ENCODE results near the gene TLDC2. TPM values are rescaled to one million over a fixed set of nuclear protein-coding genes. Genes with fewer than 3 reads are reported as not detected.

The TLDC2 gene
- total RNA-seq, 1 donor from 2014 or later: not detected

DNA sequence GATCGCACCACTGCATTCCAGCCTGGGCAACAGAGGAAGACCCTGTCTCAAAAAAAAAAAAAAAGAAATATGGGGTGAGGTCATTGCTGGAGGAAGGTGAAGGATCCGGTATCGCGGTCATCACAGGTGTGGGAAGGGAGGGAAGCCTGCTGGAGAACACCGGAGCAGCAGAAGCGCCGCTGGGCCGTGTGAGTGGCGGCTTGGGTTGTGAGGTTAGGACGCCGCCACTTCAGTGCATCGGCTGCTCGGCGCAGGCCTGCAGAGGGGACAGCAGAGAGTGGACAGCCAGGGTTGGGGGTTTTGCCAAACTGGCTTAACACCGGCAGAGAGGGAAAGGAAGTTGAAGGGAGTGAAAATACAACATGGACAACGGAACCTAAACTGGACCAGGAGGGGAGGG, 5.4 kb downstream of the TLDC2 start:
- FAIRE-seq (no peak), DNase-seq (ENCODE audit: low read depth) (no peak)
- Mint-ChIP-seq H3K4me1 (ENCODE audit: low read depth, unreplicated experiment) (no peaks in the 10 kb centered on the region), H3K4me3 (ENCODE audit: unreplicated experiment) (no peak overlapping the region), H3K36me3 (ENCODE audit: low read depth, unreplicated experiment) (no peaks in the 10 kb centered on the region), H3K9me3 (ENCODE audit: unreplicated experiment) (peaks cover 2% of the 10 kb centered on the region), H3K27me3 (ENCODE audit: low read depth, unreplicated experiment) (peaks cover 20% of the 10 kb centered on the region), H3K27ac (ENCODE audit: unreplicated experiment) (no peak overlapping the region)
- Histone ChIP-seq H3K4me3 (ENCODE audit: insufficient read depth, low read depth, low read length) (no peak overlapping the region), H4K20me1 (ENCODE audit: insufficient read depth, low read length) (no peaks in the 10 kb centered on the region), H3K4me1 (ENCODE audit: insufficient read depth, low read length) (no peaks in the 10 kb centered on the region), H3K27me3 (ENCODE audit: insufficient read depth, low read length) (no peaks in the 10 kb centered on the region), H3K9me3 (ENCODE audit: insufficient read depth, low read depth, low read length) (no peaks in the 10 kb centered on the region), H3K36me3 (ENCODE audit: insufficient read depth, low read length) (no peaks in the 10 kb centered on the region), H3K27ac (ENCODE audit: low read depth, low read length) (no peak overlapping the region), H3K4me2 (ENCODE audit: low read length) (no peak overlapping the region), H2AFZ (ENCODE audit: low read depth, low read length) (no peak overlapping the region), H3K9ac (ENCODE audit: low read length) (no peak overlapping the region), H3K79me2 (ENCODE audit: insufficient read depth, low read length) (no peaks in the 10 kb centered on the region)
- TF ChIP-seq EZH2 (IDR thresholded peaks at IDR 0.05; ENCODE audit: insufficient read depth, low read length): no peak
- TF ChIP-seq, protein P1, sequence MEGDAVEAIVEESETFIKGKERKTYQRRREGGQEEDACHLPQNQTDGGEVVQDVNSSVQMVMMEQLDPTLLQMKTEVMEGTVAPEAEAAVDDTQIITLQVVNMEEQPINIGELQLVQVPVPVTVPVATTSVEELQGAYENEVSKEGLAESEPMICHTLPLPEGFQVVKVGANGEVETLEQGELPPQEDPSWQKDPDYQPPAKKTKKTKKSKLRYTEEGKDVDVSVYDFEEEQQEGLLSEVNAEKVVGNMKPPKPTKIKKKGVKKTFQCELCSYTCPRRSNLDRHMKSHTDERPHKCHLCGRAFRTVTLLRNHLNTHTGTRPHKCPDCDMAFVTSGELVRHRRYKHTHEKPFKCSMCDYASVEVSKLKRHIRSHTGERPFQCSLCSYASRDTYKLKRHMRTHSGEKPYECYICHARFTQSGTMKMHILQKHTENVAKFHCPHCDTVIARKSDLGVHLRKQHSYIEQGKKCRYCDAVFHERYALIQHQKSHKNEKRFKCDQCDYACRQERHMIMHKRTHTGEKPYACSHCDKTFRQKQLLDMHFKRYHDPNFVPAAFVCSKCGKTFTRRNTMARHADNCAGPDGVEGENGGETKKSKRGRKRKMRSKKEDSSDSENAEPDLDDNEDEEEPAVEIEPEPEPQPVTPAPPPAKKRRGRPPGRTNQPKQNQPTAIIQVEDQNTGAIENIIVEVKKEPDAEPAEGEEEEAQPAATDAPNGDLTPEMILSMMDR (IDR thresholded peaks at IDR 0.05; ENCODE audit: insufficient read depth, low read depth, low read length): no peak

DNA sequence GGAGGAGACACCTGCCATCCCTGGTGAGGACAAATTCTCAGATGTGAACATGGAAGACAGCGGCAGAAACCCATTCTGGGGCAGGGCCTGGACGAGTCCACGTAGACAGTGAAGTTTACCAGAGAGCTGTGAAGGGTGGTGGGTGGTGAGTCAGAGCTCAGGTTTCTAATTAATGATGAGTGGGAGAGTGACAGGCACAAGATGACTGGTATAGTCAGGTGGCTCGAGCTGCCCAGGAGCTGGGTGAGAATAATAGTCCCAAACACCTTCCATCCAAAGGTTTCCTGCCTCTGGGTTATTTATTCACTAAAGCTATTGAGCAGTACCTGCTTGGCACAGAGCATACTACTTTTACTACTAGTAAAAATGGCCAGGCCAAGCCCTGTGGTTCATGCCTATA, 6.0 kb downstream of the TLDC2 start:
- Mint-ChIP-seq H3K27ac (ENCODE audit: unreplicated experiment) (no peak overlapping the region), H3K36me3 (ENCODE audit: low read depth, unreplicated experiment) (no peaks in the 10 kb centered on the region), H3K4me3 (ENCODE audit: unreplicated experiment) (no peak overlapping the region), H3K27me3 (ENCODE audit: low read depth, unreplicated experiment) (peaks cover 20% of the 10 kb centered on the region), H3K4me1 (ENCODE audit: low read depth, unreplicated experiment) (no peaks in the 10 kb centered on the region), H3K9me3 (ENCODE audit: unreplicated experiment) (no peaks in the 10 kb centered on the region)
- no peak for FAIRE-seq
- Histone ChIP-seq H4K20me1 (ENCODE audit: insufficient read depth, low read length) (no peaks in the 10 kb centered on the region), H3K36me3 (ENCODE audit: insufficient read depth, low read length) (no peaks in the 10 kb centered on the region), H3K4me1 (ENCODE audit: insufficient read depth, low read length) (no peaks in the 10 kb centered on the region), H3K4me3 (ENCODE audit: insufficient read depth, low read depth, low read length) (no peak overlapping the region), H3K9me3 (ENCODE audit: insufficient read depth, low read depth, low read length) (no peaks in the 10 kb centered on the region), H2AFZ (ENCODE audit: low read depth, low read length) (no peak overlapping the region), H3K9ac (ENCODE audit: low read length) (no peak overlapping the region), H3K27me3 (ENCODE audit: insufficient read depth, low read length) (no peaks in the 10 kb centered on the region), H3K79me2 (ENCODE audit: insufficient read depth, low read length) (no peaks in the 10 kb centered on the region), H3K27ac (ENCODE audit: low read depth, low read length) (no peak overlapping the region), H3K4me2 (ENCODE audit: low read length) (no peak overlapping the region)
- TF ChIP-seq EZH2 (IDR thresholded peaks at IDR 0.05; ENCODE audit: insufficient read depth, low read length): no peak
- TF ChIP-seq, protein P1 (IDR thresholded peaks at IDR 0.05; ENCODE audit: insufficient read depth, low read depth, low read length): no peak
- no peak for DNase-seq (ENCODE audit: low read depth)

DNA sequence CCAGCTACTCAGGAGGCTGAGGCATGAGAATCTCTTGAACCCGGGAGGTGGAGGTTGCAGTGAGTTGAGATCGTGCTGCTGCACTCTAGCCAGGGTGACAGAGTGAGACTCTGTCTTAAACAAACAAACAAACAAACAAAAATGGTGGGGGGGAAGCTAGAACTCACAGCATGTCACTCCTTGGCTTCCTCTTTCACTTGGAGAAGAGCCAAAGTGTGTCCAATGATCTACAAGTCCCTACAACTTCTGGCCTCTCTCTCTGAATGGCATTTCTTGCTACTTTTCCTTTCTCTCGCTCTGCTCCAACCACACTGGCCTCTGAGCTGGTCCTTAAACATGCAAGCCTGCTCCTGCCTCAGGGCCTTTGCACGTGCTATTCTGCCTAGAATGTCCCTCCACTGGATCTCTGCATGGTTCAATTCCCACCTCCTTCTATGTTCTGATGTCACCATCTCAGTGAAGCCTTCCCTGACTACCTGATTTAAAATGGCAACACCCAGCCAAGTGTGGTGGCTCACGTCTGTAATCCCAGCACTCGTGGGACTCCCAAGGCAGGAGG, 8.1 kb downstream of the TLDC2 start:
- Histone ChIP-seq H2AFZ (ENCODE audit: low read depth, low read length) (no peak overlapping the region), H3K9ac (ENCODE audit: low read length) (no peak overlapping the region), H3K4me3 (ENCODE audit: insufficient read depth, low read depth, low read length) (no peak overlapping the region), H3K27ac (ENCODE audit: low read depth, low read length) (no peak overlapping the region), H3K79me2 (ENCODE audit: insufficient read depth, low read length) (no peaks in the 10 kb centered on the region), H4K20me1 (ENCODE audit: insufficient read depth, low read length) (no peaks in the 10 kb centered on the region), H3K4me1 (ENCODE audit: insufficient read depth, low read length) (no peaks in the 10 kb centered on the region), H3K9me3 (ENCODE audit: insufficient read depth, low read depth, low read length) (no peaks in the 10 kb centered on the region), H3K4me2 (ENCODE audit: low read length) (no peak overlapping the region), H3K27me3 (ENCODE audit: insufficient read depth, low read length) (no peaks in the 10 kb centered on the region), H3K36me3 (ENCODE audit: insufficient read depth, low read length) (no peaks in the 10 kb centered on the region)
- Mint-ChIP-seq H3K4me1 (ENCODE audit: low read depth, unreplicated experiment) (peaks cover 7% of the 10 kb centered on the region), H3K27me3 (ENCODE audit: low read depth, unreplicated experiment) (peaks cover 18% of the 10 kb centered on the region), H3K9me3 (ENCODE audit: unreplicated experiment) (no peaks in the 10 kb centered on the region), H3K36me3 (ENCODE audit: low read depth, unreplicated experiment) (peaks cover 3% of the 10 kb centered on the region), H3K27ac (ENCODE audit: unreplicated experiment) (no peak overlapping the region), H3K4me3 (ENCODE audit: unreplicated experiment) (no peak overlapping the region)
- DNase-seq (ENCODE audit: low read depth) (no peak), FAIRE-seq (no peak)
- TF ChIP-seq, protein P1 (IDR thresholded peaks at IDR 0.05; ENCODE audit: insufficient read depth, low read depth, low read length): no peak
- TF ChIP-seq EZH2 (IDR thresholded peaks at IDR 0.05; ENCODE audit: insufficient read depth, low read length): no peak

Data from astrocyte (in vitro differentiated cells and primary cell).